ENCODE results near the gene NCBP2L. TPM values are rescaled to one million over a fixed set of nuclear protein-coding genes. Genes with fewer than 3 reads are reported as not detected.

Gene NCBP2L
- total RNA-seq, 1 experiment from 2014 or later, result not detected

DNA sequence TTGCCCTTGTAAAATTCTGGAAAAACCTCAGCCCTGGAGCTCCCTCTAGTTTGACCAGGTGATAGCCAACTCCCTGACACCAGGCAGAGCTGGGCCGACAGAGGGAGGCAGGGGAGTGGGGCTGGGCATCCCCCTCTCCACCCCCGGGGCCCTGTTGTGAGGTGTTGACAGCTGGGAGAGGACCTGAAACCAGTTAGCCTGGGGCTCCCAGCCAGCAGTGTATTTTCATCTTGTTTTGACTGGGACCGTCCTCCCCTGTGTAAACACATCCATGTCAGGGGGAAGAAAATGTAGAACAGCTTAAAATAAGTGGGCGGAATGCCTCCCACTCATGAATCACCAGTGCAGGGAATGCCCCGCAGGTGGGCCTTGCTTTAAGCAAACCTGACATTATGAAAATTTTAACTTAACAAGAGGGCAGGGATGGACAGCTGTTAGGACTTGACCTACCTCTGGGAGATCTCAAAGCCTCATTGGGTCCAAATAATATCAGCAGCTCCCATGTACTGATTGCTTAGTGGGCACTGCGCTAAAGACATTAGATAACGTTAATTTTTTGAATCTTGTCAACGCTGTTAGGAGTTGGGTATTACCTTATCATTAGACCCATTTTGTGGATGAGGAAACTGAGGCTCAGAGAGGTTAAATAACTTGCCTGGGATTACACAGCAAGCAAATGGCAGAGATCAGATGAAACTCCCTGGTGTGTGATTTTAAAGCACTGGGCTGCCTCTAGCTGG lies 47.8 kb upstream of the NCBP2L start:
- no peak overlapping the region for H3K9ac ChIP-seq (ENCODE audit: low read length)
- H3K4me1 ChIP-seq (ENCODE audit: insufficient read depth, low read length), result peaks cover 67% of the 10 kb centered on the region
- H2AFZ ChIP-seq (ENCODE audit: low read length), result no peak overlapping the region
- H3K27ac ChIP-seq (ENCODE audit: low read length), result no peak overlapping the region
- CTCF ChIA-PET, result no interaction called here
- H3K4me2 ChIP-seq (ENCODE audit: low read length), result peak overlapping the region; percentile 49
- no peak overlapping the region for H3K4me3 ChIP-seq (ENCODE audit: low read length)
- BruUV-seq (replicated peaks), result no TSS peak
- H4K20me1 ChIP-seq (ENCODE audit: low read length), result no peaks in the 10 kb centered on the region
- H3K27me3 ChIP-seq (ENCODE audit: low read length), result no peaks in the 10 kb centered on the region
- no peaks in the 10 kb centered on the region for H3K79me2 ChIP-seq (ENCODE audit: low read length)
- peak; percentile 17; the same call in 1 of the 2 replicates for ATAC-seq
- POLR2A ChIA-PET (ENCODE audit: unreplicated experiment), result no interaction called here
- H3K9me3 ChIP-seq (ENCODE audit: low read length), result no peaks in the 10 kb centered on the region
- peaks cover 4% of the 10 kb centered on the region for H3F3A ChIP-seq (ENCODE audit: low read length, unreplicated experiment)
- DNase-seq, result peak; percentile 50
- intact Hi-C loops (cut with micrococcal nuclease), result no loop called here
- no peak for TF ChIP-seq EZH2 (IDR thresholded peaks at IDR 0.05; ENCODE audit: low read length, unreplicated experiment)
- no peak for TF ChIP-seq EZH2phosphoT487 (IDR thresholded peaks at IDR 0.05; ENCODE audit: borderline replicate concordance, low read length)
- TF ChIP-seq, protein P1, sequence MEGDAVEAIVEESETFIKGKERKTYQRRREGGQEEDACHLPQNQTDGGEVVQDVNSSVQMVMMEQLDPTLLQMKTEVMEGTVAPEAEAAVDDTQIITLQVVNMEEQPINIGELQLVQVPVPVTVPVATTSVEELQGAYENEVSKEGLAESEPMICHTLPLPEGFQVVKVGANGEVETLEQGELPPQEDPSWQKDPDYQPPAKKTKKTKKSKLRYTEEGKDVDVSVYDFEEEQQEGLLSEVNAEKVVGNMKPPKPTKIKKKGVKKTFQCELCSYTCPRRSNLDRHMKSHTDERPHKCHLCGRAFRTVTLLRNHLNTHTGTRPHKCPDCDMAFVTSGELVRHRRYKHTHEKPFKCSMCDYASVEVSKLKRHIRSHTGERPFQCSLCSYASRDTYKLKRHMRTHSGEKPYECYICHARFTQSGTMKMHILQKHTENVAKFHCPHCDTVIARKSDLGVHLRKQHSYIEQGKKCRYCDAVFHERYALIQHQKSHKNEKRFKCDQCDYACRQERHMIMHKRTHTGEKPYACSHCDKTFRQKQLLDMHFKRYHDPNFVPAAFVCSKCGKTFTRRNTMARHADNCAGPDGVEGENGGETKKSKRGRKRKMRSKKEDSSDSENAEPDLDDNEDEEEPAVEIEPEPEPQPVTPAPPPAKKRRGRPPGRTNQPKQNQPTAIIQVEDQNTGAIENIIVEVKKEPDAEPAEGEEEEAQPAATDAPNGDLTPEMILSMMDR (conservative IDR thresholded peaks at IDR 0.05; ENCODE audit: low read depth, low read length), result 0 out of 2 replicates have a peak, but pooled peaks have one; percentile 32
- no peaks in the 10 kb centered on the region for H3K9me2 ChIP-seq (replicated peaks; ENCODE audit: low read length)
- no peaks in the 10 kb centered on the region for H3K36me3 ChIP-seq (ENCODE audit: low read depth, low read length)

DNA sequence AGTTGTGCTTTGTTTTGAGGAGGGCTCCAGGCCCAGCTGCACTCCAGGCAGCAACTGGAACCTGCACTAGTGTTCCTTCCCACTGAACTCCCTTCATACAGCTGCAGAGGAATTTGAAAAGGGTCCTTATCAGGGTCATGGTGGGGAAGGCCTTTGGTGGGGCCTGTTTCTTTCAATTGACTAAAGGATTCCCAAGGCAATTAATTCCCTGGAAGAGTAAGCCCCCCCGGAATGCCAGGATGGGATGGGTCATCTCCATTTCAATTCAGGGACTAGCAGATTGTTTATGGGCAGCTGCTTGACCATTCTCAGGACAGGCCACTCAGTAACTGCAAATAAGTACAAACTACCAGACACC lies 47.3 kb upstream of the NCBP2L start:
- ATAC-seq (no peak), DNase-seq (no peak)
- no peak overlapping the region for H2AFZ ChIP-seq (ENCODE audit: low read length)
- no peaks in the 10 kb centered on the region for H3K9me2 ChIP-seq (replicated peaks; ENCODE audit: low read length)
- H3K79me2 ChIP-seq (ENCODE audit: low read length), result no peaks in the 10 kb centered on the region
- CTCF ChIA-PET, result no interaction called here
- H3F3A ChIP-seq (ENCODE audit: low read length, unreplicated experiment), result peaks cover 4% of the 10 kb centered on the region
- no peaks in the 10 kb centered on the region for H3K36me3 ChIP-seq (ENCODE audit: low read depth, low read length)
- no peaks in the 10 kb centered on the region for H4K20me1 ChIP-seq (ENCODE audit: low read length)
- H3K4me1 ChIP-seq (ENCODE audit: insufficient read depth, low read length), result peaks cover 62% of the 10 kb centered on the region
- no peaks in the 10 kb centered on the region for H3K27me3 ChIP-seq (ENCODE audit: low read length)
- no peak overlapping the region for H3K4me3 ChIP-seq (ENCODE audit: low read length)
- POLR2A ChIA-PET (ENCODE audit: unreplicated experiment), result no interaction called here
- peak overlapping the region; percentile 70; the same call in 1 of the 2 replicates for H3K4me2 ChIP-seq (ENCODE audit: low read length)
- TF ChIP-seq, protein P1 (conservative IDR thresholded peaks at IDR 0.05; ENCODE audit: low read depth, low read length), result no peak
- TF ChIP-seq EZH2 (IDR thresholded peaks at IDR 0.05; ENCODE audit: low read length, unreplicated experiment) (no peak), EZH2phosphoT487 (IDR thresholded peaks at IDR 0.05; ENCODE audit: borderline replicate concordance, low read length) (no peak)
- H3K27ac ChIP-seq (ENCODE audit: low read length), result peak overlapping the region; percentile 38; the same call in 1 of the 2 replicates
- BruUV-seq (replicated peaks), result no TSS peak
- H3K9ac ChIP-seq (ENCODE audit: low read length), result no peak overlapping the region
- intact Hi-C loops (cut with micrococcal nuclease), result no loop called here
- H3K9me3 ChIP-seq (ENCODE audit: low read length), result no peaks in the 10 kb centered on the region

Measured in PC-3 (cell line).